Parathyroid adenoma (tissue), 2 donors: ENCODE data around the gene CACNA1C.
"Not testable (repeated sequence)": the region's sequence is repeated elsewhere in the genome, so short reads cannot be mapped to it uniquely, and the experiment has no call there.

Source experiments
- H2AFZ ChIP-seq: fragments of 300-600 bp; sonication (generic); one replicate; pipeline ENCODE4 v1.7.0; 2017; ENCODE audit warnings: antibody characterized with exemption, mild to moderate bottlenecking
- H3K27ac ChIP-seq: fragments of 300-600 bp; sonication (generic); one replicate; pipeline ENCODE4 v1.7.0; 2017
- H3K27me3 ChIP-seq: fragments of 300-600 bp; sonication (generic); one replicate; pipeline ENCODE4 v1.7.0; 2017; ENCODE audit warnings: low read length; ENCODE audit not compliant: control insufficient read depth, insufficient read depth
- H3K36me3 ChIP-seq: fragments of 300-600 bp; sonication (generic); one replicate; pipeline ENCODE4 v1.7.0; 2017; ENCODE audit warnings: low read length; ENCODE audit not compliant: control insufficient read depth, insufficient read depth
- H3K4me1 ChIP-seq: fragments of 300-600 bp; sonication (generic); one replicate; pipeline ENCODE4 v1.7.0; 2017; ENCODE audit warnings: control low read depth
- H3K4me2 ChIP-seq: fragments of 300-600 bp; sonication (generic); one replicate; pipeline ENCODE4 v1.7.0; 2017; ENCODE audit warnings: low read length
- H3K4me3 ChIP-seq: fragments of 300-600 bp; sonication (generic); one replicate; pipeline ENCODE4 v1.7.0; 2017; ENCODE audit warnings: low read depth, low read length
- H3K79me2 ChIP-seq: fragments of 300-600 bp; sonication (generic); one replicate; pipeline ENCODE4 v1.7.0; 2017; ENCODE audit warnings: control low read depth
- H3K9ac ChIP-seq: fragments of 300-600 bp; sonication (generic); one replicate; pipeline ENCODE4 v1.7.0; 2017; ENCODE audit warnings: mild to moderate bottlenecking
- H3K9me3 ChIP-seq: fragments of 300-600 bp; sonication (generic); one replicate; pipeline ENCODE4 v1.7.0; 2017; ENCODE audit warnings: low read length; ENCODE audit not compliant: control insufficient read depth
- TF ChIP-seq, protein P1 (sequence below): fragments of 300-600 bp; sonication (generic); IDR thresholded peaks from one replicate; pipeline ENCODE4 v1.7.0; 2017; ENCODE audit warnings: antibody characterized with exemption, mild to moderate bottlenecking
- donor health status: primary hyperparathyroidism.

Gene CACNA1C

DNA sequence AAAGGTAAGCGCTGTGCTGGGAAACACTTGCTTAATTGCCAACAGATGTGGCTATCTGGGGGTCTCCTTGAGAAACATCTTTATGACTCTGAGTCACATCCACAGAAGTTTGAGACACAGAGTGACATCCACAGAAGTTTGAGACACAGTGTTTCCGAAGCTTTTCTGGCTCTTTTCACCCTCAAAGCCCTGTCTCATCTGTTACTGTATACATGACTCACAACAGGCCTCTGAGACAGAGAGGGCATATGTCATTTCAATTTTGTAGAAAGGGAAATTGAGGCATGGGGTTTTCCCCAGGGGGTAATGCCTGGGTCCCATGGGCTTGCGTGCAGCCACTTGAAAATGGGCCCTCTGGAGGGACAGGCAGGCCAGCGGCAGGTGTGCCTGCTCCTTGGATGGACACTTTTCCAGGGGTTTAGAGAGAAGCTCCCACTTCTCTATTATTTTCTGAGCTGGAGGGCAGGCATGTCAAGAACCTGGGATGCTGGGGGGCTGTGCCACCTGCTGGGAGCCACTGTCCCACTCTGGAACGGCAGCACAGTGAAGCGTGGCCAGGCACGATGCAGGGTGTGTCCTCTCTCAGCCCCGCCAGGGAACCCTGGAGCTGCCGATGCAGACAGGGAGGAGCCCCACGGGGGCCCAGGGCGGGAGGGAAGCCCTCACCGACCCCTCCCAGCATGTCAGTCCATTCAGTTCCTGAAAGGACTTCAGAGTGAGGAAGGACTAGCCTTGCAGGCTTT, 630.7 kb downstream of the CACNA1C start:
- H3K36me3 ChIP-seq: no peaks in the 10 kb centered on the region
- H3K79me2 ChIP-seq: no peaks in the 10 kb centered on the region
- TF ChIP-seq, protein P1, sequence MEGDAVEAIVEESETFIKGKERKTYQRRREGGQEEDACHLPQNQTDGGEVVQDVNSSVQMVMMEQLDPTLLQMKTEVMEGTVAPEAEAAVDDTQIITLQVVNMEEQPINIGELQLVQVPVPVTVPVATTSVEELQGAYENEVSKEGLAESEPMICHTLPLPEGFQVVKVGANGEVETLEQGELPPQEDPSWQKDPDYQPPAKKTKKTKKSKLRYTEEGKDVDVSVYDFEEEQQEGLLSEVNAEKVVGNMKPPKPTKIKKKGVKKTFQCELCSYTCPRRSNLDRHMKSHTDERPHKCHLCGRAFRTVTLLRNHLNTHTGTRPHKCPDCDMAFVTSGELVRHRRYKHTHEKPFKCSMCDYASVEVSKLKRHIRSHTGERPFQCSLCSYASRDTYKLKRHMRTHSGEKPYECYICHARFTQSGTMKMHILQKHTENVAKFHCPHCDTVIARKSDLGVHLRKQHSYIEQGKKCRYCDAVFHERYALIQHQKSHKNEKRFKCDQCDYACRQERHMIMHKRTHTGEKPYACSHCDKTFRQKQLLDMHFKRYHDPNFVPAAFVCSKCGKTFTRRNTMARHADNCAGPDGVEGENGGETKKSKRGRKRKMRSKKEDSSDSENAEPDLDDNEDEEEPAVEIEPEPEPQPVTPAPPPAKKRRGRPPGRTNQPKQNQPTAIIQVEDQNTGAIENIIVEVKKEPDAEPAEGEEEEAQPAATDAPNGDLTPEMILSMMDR: no peak
- H3K4me2 ChIP-seq: no peak overlapping the region
- H3K9ac ChIP-seq: no peak overlapping the region
- H3K27ac ChIP-seq: no peak overlapping the region
- no peaks in the 10 kb centered on the region for H3K9me3 ChIP-seq
- H3K4me1 ChIP-seq: no peaks in the 10 kb centered on the region
- no peaks in the 10 kb centered on the region for H3K27me3 ChIP-seq
- H3K4me3 ChIP-seq: no peak overlapping the region
- H2AFZ ChIP-seq: no peak overlapping the region

DNA sequence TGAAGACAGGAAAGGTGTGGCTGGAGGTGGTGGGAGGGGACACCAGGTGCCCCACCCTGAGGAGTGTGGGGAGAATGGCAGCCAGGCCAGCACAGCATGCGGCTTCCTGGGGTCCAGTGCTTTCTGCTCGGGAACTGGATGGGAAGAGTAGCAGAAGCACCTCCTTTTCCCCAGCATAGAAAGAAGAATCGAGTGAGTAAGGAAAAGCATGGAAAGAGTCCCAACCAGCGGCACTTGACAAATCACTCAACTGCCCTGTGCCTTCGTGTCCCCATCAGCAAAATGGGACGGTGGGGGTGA, 631.2 kb downstream of the CACNA1C start:
- H3K79me2 ChIP-seq, H3K36me3 ChIP-seq, H3K9ac ChIP-seq, H3K27me3 ChIP-seq, H3K9me3 ChIP-seq, H3K4me3 ChIP-seq, H2AFZ ChIP-seq, H3K4me1 ChIP-seq, H3K27ac ChIP-seq, H3K4me2 ChIP-seq: not testable (repeated sequence)

DNA sequence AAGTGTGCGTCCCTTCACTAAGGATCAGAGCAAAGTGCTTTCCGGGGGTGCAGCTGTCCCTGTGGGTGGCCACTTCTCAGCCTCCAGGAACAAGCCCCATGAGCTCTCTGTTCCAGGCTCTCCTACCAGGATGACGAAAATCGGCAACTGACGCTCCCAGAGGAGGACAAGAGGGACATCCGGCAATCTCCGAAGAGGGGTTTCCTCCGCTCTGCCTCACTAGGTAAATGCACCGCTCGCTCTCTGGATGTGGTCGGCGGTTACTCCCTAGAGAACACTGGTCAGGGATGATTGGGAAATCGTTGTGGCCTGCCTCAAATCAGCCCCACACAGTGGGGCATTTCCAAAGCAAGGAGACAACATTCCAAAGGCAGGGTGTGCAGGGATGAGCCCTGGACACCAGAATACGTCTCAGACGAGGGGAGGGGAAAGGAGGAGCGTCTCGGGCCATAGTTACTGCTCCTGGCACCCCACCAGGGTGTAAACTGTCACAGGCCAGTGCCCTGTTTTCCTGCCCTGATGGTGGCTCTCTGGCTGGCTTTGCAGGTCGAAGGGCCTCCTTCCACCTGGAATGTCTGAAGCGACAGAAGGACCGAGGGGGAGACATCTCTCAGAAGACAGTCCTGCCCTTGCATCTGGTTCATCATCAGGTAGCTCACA, 633.0 kb downstream of the CACNA1C start:
- not testable (repeated sequence) for H3K27me3 ChIP-seq, H3K36me3 ChIP-seq, H3K9ac ChIP-seq, H3K4me3 ChIP-seq, H3K79me2 ChIP-seq, H2AFZ ChIP-seq, H3K9me3 ChIP-seq, H3K27ac ChIP-seq, H3K4me1 ChIP-seq, H3K4me2 ChIP-seq

DNA sequence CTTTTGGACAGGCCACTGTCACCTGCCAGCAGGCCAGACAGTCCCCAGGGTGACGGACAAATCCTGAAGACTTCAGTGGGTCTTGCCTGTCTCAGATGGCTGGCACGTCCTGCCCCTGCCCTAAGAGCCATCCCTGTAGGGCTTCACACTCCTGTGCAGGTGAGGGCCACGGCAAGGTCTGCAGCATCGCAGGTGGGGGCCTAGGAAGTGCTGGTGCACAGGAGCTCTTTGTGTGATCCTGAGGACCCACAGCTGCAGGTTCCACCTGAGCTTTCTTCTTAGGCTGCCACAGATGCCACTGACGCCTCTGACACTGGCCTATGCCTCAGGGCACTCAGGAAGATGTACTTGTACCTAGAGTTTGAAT, 633.5 kb downstream of the CACNA1C start:
- Histone ChIP-seq H3K4me1 (no peaks in the 10 kb centered on the region), H3K4me3 (no peak overlapping the region), H3K27ac (no peak overlapping the region), H3K9ac (no peak overlapping the region), H3K4me2 (no peak overlapping the region), H3K36me3 (no peaks in the 10 kb centered on the region), H3K9me3 (no peaks in the 10 kb centered on the region), H2AFZ (no peak overlapping the region), H3K79me2 (no peaks in the 10 kb centered on the region), H3K27me3 (no peaks in the 10 kb centered on the region)
- TF ChIP-seq, protein P1: no peak

DNA sequence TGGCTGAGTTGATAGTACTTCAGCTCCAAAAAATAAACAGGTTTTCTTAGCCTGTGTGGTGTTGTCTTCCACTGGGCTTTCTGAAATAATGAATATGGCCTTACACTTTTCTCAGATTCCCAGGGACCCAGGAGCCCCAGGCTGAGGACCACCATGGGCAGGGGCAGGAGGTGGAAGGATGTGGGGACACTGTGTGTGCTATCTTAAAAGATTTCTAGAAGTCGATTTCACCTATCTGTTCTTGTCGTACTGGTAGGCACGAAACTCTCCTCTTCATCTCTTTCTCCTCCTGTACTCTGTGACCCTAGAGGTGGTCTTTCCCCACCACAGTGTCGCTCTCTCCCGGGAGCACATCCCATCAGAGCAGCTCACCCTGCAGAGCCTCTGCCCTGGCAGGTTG, 634.3 kb downstream of the CACNA1C start:
- Histone ChIP-seq H3K4me2 (no peak overlapping the region), H3K9ac (no peak overlapping the region), H3K4me3 (no peak overlapping the region), H3K79me2 (no peaks in the 10 kb centered on the region), H3K36me3 (no peaks in the 10 kb centered on the region), H3K9me3 (no peaks in the 10 kb centered on the region), H3K27me3 (no peaks in the 10 kb centered on the region), H3K27ac (no peak overlapping the region), H2AFZ (no peak overlapping the region), H3K4me1 (no peaks in the 10 kb centered on the region)
- TF ChIP-seq, protein P1: no peak

DNA sequence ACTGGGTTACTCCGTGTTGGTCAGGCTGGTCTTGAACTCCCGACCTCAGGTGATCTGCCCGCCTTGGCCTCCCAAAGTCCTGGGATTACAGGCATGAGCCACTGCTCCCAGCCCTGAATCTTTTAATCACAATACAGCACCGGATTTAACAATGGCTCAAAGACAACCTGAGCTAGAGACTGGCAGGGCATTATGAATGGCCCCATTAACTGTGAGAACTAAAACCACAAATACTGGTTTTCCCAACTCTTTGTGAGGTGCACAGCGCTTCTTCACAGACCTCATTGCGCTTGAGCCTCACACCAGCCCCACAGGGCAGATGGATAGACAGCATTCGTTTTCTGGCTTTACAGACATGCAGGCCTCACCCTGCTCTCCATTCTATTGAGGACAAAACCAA, 634.9 kb downstream of the CACNA1C start:
- Histone ChIP-seq H3K4me1 (no peaks in the 10 kb centered on the region), H3K9me3 (no peaks in the 10 kb centered on the region), H3K4me2 (no peak overlapping the region), H3K4me3 (no peak overlapping the region), H2AFZ (no peak overlapping the region), H3K9ac (no peak overlapping the region), H3K36me3 (no peaks in the 10 kb centered on the region), H3K27ac (no peak overlapping the region), H3K79me2 (no peaks in the 10 kb centered on the region), H3K27me3 (no peaks in the 10 kb centered on the region)
- TF ChIP-seq, protein P1: no peak
